HL-60 (cell line): ENCODE data around the gene TREH.

ENCODE experiments used
- DNase-seq, 2 experiments: peaks; one replicate each; pipeline ENCODE4 v3.0.0-alpha.2; 2010 to 2020; ENCODE audit warnings: low read depth in 1 of 2, low spot score in 1 of 2
- H3K27ac ChIP-seq: fragments of 250-450 bp; sonication (Bioruptor Pico); replicated peaks from 2 replicates; pipeline ENCODE4 v1.5.1; 2020; ENCODE audit warnings: mild to moderate bottlenecking, moderate library complexity
- H3K27me3 ChIP-seq: fragments of 250-450 bp; sonication (Bioruptor Pico); 2 replicates; pipeline ENCODE4 v1.5.1; 2021; ENCODE audit warnings: mild to moderate bottlenecking, moderate library complexity; ENCODE audit not compliant: insufficient read depth, poor library complexity, severe bottlenecking
- H3K4me3 ChIP-seq: replicated peaks from 2 replicates; pipeline ENCODE4 v1.5.1; 2011; ENCODE audit warnings: mild to moderate bottlenecking, control low read depth, low read length; ENCODE audit not compliant: insufficient read depth
- CTCF ChIP-seq: IDR thresholded peaks from one replicate; pipeline ENCODE4 v1.5.1; 2011; ENCODE audit warnings: low read length, control low read depth, inconsistent platforms; ENCODE audit not compliant: insufficient read depth
- GABPA ChIP-seq: IDR thresholded peaks from 2 replicates; pipeline ENCODE4 v1.6.1; 2012; ENCODE audit warnings: low read depth
- POLR2AphosphoS5 ChIP-seq: IDR thresholded peaks from 2 replicates; pipeline ENCODE4 v1.6.1; 2012; ENCODE audit warnings: low read depth
- SPI1 ChIP-seq: IDR thresholded peaks from 2 replicates; pipeline ENCODE4 v1.6.1; 2012; ENCODE audit warnings: low read depth, mild to moderate bottlenecking, borderline replicate concordance
- TF ChIP-seq, protein P1 (sequence below): IDR thresholded peaks from 2 replicates; pipeline ENCODE4 v1.6.1; 2012; ENCODE audit warnings: low read depth; ENCODE audit not compliant: insufficient replicate concordance

The TREH gene

GRCh38 chr11:118705111-118705741 lies 25.8 kb upstream of the TREH start:
- peak; percentile 50; the same call in 1 of the 2 replicates for TF ChIP-seq POLR2AphosphoS5
- TF ChIP-seq GABPA = no peak
- TF ChIP-seq SPI1 = peak; percentile 38; the same call in 1 of the 2 replicates
- no peak overlapping the region for H3K27ac ChIP-seq
- no peaks in the 10 kb centered on the region for H3K27me3 ChIP-seq
- DNase-seq = peak; percentile 43 to 76
- no peak overlapping the region for H3K4me3 ChIP-seq

GRCh38 chr11:118703563-118704106 lies 24.2 kb upstream of the TREH start:
- Histone ChIP-seq H3K27ac (no peak overlapping the region), H3K27me3 (no peaks in the 10 kb centered on the region), H3K4me3 (no peak overlapping the region)
- DNase-seq = peak in 1 of 2 experiments; percentile 85
- TF ChIP-seq, protein P1, sequence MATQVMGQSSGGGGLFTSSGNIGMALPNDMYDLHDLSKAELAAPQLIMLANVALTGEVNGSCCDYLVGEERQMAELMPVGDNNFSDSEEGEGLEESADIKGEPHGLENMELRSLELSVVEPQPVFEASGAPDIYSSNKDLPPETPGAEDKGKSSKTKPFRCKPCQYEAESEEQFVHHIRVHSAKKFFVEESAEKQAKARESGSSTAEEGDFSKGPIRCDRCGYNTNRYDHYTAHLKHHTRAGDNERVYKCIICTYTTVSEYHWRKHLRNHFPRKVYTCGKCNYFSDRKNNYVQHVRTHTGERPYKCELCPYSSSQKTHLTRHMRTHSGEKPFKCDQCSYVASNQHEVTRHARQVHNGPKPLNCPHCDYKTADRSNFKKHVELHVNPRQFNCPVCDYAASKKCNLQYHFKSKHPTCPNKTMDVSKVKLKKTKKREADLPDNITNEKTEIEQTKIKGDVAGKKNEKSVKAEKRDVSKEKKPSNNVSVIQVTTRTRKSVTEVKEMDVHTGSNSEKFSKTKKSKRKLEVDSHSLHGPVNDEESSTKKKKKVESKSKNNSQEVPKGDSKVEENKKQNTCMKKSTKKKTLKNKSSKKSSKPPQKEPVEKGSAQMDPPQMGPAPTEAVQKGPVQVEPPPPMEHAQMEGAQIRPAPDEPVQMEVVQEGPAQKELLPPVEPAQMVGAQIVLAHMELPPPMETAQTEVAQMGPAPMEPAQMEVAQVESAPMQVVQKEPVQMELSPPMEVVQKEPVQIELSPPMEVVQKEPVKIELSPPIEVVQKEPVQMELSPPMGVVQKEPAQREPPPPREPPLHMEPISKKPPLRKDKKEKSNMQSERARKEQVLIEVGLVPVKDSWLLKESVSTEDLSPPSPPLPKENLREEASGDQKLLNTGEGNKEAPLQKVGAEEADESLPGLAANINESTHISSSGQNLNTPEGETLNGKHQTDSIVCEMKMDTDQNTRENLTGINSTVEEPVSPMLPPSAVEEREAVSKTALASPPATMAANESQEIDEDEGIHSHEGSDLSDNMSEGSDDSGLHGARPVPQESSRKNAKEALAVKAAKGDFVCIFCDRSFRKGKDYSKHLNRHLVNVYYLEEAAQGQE = no peak
- TF ChIP-seq GABPA (no peak), SPI1 (no peak), POLR2AphosphoS5 (no peak), CTCF (no peak)

- DNase-seq = no peak
- TF ChIP-seq CTCF = no peak
- TF ChIP-seq, protein P1 = no peak
- no peak for TF ChIP-seq SPI1
- TF ChIP-seq GABPA = no peak
- TF ChIP-seq POLR2AphosphoS5 = no peak
- no peak overlapping the region for H3K27ac ChIP-seq
- H3K4me3 ChIP-seq = no peak overlapping the region
- no peaks in the 10 kb centered on the region for H3K27me3 ChIP-seq
These were observed 20.2 kb upstream of the TREH start for GRCh38 chr11:118699506-118700220.

DNA sequence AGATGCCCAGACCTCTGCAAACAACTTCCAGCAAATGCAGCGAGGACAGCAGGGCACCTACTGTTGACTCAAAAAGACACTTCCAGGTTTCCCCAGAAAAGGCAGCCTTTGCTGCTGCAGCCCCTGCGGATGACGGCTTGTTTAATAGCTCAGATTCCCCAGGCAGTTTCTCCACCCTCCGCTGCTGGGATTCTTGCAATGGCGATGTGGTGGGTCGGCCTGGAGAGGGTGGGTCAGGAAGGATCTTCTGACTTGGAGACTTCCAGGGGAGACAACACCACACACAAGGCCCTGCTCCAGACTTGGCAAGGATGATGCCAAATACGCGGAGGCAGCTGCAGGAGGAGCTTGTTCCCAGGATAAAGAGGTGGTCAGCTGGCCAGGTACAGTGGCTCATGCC lies 17.9 kb upstream of the TREH start:
- TF ChIP-seq SPI1 = no peak
- TF ChIP-seq POLR2AphosphoS5 = no peak
- no peak for TF ChIP-seq GABPA
- TF ChIP-seq, protein P1 = no peak
- TF ChIP-seq CTCF = no peak
- no peak overlapping the region for H3K27ac ChIP-seq
- H3K4me3 ChIP-seq = no peak overlapping the region
- no peak for DNase-seq
- no peaks in the 10 kb centered on the region for H3K27me3 ChIP-seq
